Stimulated activated CD4-positive, alpha-beta T cell treated with anti-CD3 and anti-CD28 coated beads, Interleukin-2, amount 100 ng/mL, for 24 hours (primary cell): ENCODE results near the gene CEACAM7.
"Not testable (repeated sequence)": the region's sequence is repeated elsewhere in the genome, so short reads cannot be mapped to it uniquely, and the experiment has no call there.

Experiments
- DNase-seq, 2 donors: peaks; one replicate each; pipeline ENCODE4 v3.0.0-alpha.2; 2020

The CEACAM7 gene

GRCh38 chr19:41699968-41700323 is 11.9 kb upstream of the CEACAM7 start:
- no peak for DNase-seq

- DNase-seq, result peak in 1 of 2 donors; percentile 12
These were observed 11.3 kb upstream of the CEACAM7 start for GRCh38 chr19:41699231-41699967.

- no peak for DNase-seq
These were observed 10.7 kb upstream of the CEACAM7 start for GRCh38 chr19:41698746-41699230.

DNA sequence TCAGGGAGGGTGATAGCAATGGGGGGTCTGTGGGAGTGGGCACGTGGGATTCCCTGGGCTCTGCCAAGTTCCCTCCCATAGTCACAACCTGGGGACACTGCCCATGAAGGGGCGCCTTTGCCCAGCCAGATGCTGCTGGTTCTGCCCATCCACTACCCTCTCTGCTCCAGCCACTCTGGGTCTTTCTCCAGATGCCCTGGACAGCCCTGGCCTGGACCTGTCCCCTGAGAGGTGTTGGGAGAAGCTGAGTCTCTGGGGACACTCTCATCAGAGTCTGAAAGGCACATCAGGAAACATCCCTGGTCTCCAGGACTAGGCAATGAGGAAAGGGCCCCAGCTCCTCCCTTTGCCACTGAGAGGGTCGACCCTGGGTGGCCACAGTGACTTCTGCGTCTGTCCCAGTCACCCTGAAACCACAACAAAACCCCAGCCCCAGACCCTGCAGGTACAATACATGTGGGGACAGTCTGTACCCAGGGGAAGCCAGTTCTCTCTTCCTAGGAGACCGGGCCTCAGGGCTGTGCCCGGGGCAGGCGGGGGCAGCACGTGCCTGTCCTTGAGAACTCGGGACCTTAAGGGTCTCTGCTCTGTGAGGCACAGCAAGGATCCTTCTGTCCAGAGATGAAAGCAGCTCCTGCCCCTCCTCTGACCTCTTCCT is 9.3 kb upstream of the CEACAM7 start:
- DNase-seq, result peak in 1 of 2 donors; percentile 6

DNA sequence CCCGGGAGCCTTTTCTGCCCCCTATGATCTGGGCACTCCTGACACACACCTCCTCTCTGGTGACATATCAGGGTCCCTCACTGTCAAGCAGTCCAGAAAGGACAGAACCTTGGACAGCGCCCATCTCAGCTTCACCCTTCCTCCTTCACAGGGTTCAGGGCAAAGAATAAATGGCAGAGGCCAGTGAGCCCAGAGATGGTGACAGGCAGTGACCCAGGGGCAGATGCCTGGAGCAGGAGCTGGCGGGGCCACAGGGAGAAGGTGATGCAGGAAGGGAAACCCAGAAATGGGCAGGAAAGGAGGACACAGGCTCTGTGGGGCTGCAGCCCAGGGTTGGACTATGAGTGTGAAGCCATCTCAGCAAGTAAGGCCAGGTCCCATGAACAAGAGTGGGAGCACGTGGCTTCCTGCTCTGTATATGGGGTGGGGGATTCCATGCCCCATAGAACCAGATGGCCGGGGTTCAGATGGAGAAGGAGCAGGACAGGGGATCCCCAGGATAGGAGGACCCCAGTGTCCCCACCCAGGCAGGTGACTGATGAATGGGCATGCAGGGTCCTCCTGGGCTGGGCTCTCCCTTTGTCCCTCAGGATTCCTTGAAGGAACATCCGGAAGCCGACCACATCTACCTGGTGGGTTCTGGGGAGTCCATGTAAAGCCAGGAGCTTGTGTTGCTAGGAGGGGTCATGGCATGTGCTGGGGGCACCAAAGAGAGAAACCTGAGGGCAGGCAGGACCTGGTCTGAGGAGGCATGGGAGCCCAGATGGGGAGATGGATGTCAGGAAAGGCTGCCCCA is 8.5 kb upstream of the CEACAM7 start:
- DNase-seq, result peak in 1 of 2 donors; percentile 11

DNA sequence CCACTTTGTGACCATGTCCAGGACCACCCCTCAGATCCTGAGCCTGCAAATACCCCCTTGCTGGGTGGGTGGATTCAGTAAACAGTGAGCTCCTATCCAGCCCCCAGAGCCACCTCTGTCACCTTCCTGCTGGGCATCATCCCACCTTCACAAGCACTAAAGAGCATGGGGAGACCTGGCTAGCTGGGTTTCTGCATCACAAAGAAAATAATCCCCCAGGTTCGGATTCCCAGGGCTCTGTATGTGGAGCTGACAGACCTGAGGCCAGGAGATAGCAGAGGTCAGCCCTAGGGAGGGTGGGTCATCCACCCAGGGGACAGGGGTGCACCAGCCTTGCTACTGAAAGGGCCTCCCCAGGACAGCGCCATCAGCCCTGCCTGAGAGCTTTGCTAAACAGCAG is 7.7 kb upstream of the CEACAM7 start:
- no peak for DNase-seq

- no peak for DNase-seq
These were observed 7.0 kb upstream of the CEACAM7 start for GRCh38 chr19:41694831-41695635.

GRCh38 chr19:41694196-41694595 is 6.1 kb upstream of the CEACAM7 start:
- DNase-seq, result no peak

DNA sequence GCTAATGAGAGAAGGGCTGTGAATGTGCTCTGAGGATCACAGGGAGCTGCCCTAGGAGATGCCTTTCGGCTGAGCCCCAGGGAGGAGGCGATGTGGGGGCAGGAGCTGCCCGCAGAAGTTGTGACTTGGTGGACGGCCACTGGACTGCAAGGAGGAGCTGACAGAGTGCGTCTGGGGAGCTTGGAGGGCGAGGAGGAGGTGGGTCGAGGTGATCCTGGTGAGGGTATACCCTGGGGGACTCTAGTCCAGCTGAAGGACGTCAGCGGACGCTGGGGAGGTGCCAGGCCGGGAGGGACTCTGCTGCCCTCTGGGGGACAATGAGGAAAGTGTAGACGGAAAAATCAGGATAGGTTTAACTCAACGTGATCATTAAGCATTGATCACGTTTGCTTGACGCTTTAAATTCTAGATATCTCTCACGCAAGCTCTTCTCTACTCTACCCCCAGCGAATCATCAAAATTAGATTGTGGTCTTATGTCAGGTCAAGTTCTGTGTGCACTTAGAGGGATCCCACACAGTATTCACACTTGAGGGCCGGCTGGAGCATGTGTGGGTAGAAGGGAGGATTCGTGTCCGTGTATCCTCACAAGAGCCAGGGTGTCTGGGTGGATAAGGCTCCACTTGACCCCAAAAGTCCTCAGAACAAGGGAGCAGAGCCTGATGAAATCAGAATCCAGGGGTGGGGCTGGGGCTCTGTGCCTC is 3.3 kb upstream of the CEACAM7 start:
- peak in 1 of 2 donors; percentile 34 for DNase-seq

GRCh38 chr19:41690801-41691065 is 2.7 kb upstream of the CEACAM7 start:
- no peak for DNase-seq

DNA sequence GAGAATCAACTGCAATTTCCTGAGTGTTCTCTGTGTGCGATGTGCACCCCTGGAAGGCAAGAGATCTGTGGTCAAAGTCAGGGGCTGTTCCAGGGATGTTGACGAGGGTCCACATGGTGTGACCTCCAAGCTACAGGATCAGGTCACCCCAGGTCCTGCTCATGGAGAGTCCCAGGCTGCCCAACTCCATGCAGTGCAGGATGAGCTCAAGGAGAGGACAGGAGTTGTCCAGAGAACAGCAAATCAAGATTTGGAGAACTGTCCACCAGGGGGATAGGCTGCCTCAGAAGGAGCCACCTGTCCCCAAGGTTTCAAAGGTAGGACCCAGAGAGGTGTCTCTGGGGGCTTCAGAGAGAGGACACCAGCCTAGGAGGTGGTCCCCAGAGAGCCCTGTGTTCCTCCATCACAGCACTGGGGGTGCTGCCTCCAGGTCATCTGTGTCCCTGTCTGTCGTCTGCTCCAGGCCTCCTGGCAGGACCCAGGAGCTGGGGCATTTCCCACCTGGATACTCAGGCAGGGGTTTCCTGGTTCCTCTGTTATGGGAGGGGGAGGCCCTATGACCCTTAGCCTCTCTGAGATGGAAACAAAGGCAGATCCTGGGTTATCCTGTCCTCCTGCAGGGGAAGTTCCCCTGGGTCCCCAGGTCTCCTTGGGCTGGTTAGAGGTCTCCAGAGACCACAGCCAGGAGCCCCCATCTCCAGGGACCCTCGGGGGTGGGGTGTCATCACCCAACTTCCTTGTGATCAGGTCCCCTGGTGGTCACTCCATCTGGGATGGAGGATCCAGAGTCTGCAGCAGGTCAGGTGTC is 2.1 kb upstream of the CEACAM7 start:
- DNase-seq, result no peak

DNA sequence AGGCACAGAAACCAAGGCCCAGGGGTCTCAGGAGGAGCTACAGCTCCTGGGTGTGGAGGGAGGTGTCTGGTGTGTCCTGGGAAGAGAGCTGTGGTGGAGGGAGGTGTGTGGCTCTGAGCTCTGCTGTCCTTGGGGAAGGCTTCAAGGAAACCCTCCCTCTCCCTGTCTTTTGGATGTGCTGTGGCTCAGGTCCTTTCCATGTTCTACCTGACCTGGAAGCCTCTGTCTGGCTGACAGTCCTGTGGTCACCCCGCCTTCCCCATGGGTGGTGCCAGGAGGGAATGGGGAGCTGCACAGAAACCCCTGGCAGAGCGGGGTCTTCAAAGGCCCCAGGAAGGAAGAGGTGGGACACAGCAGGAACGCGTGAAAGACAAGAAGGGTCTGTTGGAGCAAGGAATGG is 617 bp upstream of the CEACAM7 start:
- no peak for DNase-seq

DNA sequence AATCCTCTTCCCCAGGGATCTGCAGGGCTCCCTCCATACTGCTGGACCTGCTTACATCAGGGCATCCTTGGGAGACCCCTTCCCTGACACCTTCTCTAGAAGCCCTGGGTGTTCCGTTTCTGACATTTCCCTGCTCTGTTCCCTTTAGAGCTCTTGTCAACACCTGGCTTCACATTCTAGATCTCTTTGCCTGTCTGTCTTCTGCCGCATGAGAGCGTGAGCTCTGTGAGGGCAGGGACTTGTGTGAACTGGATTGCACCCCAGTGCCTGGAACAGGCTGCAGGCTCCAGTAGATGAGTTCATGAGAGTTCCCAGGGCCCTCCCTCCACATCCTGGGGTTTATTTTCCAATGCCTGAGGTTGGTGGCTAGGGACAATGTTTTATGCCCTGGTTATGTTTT is 651 bp downstream of the CEACAM7 start:
- no peak for DNase-seq

DNA sequence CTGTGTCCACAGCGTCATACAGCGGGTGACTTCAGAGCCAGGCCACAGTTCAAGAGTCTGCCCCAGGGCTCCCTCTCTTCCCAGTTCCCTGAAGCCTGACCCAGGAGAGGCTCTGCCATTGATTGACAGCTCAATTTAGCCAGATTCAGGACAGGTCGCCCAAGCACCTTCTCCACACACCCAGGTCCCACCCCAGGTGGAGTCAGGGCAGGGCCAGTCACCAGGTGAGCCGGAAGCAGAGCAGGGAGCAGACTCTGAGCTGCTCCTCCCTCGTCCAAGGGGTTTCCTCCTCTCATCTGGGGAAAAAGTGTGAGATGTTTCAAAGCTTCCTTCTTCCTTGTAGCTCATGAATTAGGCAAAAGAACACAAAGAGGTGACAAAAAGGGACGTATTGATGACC is 5.6 kb downstream of the CEACAM7 start:
- no peak for DNase-seq

- DNase-seq, result no peak
These were observed 16.6 kb downstream of the CEACAM7 start for GRCh38 chr19:41671486-41671885.

- no peak for DNase-seq
These were observed 17.3 kb downstream of the CEACAM7 start for GRCh38 chr19:41670755-41671154.

DNA sequence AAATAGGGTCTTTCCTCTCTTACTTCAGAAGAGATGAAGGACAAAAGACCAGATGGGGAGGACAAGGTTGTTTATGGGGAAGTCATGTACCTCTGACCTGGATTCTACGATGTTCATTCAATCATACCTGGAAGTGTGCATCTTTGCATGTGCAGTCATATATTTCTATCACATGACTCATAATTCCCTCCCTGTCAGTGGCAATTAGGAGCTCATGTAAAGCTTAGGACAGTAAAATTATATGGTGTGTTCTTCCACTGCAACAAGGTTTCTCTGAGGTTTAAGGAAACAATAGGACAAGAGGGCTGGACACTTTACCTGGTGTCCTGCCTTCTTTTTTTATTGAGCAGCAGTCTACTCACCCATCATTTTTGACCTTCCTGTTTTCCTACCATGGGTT is 19.8 kb downstream of the CEACAM7 start:
- no peak for DNase-seq

DNA sequence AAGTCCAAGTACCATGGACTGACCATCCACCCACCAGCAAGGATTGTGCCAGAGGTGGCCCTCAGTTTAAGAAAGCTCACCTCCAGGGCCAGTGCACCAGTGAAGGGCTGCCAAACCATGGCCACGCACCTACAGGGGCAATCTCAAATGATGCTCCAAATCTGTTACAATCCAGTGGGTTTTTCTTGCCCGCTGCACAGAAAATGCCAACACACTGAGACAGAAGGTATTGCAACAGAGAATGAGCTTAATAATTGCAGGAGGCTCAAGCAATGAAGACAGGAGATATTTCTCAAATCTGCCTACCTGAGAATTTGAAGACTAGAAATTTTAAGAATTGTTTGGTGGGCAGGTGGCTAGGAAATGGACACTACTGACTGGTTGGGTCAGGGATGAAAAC is 22.0 kb downstream of the CEACAM7 start:
- no peak for DNase-seq

- no peak for DNase-seq
These were observed 30.9 kb downstream of the CEACAM7 start for GRCh38 chr19:41657157-41657556.

- DNase-seq, result not testable (repeated sequence)
These were observed 31.3 kb downstream of the CEACAM7 start for GRCh38 chr19:41656756-41657155.

- DNase-seq, result no peak
These were observed 35.8 kb downstream of the CEACAM7 start for GRCh38 chr19:41652250-41652649.

GRCh38 chr19:41649827-41650226 is 38.2 kb downstream of the CEACAM7 start:
- DNase-seq, result no peak
